Measurements from ENCODE around the gene TSNAX.
"Not testable (repeated sequence)": the region's sequence is repeated elsewhere in the genome, so short reads cannot be mapped to it uniquely, and the experiment has no call there.

Gene TSNAX

DNA sequence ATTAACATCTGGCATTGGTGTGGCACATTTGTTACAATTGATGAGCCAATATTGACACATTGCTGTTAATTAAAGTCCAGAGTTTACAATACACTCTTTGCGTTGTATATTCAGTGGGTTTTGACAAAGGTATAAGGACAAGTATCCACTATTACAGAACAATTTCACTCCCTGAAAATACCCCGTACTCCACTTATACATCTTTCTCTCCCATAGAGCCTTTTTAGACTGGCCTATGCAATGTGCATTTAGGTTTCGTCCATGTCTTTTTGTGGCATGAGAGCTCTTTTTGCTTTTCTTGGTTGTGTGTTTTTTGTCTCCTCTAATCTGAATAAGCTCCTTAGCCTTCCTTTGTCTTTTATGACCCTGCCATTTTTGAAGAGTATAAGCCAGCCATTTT, 40.6 kb upstream of the TSNAX start:
- TF ChIP-seq, protein P1, sequence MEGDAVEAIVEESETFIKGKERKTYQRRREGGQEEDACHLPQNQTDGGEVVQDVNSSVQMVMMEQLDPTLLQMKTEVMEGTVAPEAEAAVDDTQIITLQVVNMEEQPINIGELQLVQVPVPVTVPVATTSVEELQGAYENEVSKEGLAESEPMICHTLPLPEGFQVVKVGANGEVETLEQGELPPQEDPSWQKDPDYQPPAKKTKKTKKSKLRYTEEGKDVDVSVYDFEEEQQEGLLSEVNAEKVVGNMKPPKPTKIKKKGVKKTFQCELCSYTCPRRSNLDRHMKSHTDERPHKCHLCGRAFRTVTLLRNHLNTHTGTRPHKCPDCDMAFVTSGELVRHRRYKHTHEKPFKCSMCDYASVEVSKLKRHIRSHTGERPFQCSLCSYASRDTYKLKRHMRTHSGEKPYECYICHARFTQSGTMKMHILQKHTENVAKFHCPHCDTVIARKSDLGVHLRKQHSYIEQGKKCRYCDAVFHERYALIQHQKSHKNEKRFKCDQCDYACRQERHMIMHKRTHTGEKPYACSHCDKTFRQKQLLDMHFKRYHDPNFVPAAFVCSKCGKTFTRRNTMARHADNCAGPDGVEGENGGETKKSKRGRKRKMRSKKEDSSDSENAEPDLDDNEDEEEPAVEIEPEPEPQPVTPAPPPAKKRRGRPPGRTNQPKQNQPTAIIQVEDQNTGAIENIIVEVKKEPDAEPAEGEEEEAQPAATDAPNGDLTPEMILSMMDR (IDR thresholded peaks at IDR 0.05; ENCODE audit: borderline replicate concordance, insufficient read depth, low read depth, low read length): no peak
- H3K4me3 ChIP-seq (ENCODE audit: low read depth, low read length): no peak overlapping the region

DNA sequence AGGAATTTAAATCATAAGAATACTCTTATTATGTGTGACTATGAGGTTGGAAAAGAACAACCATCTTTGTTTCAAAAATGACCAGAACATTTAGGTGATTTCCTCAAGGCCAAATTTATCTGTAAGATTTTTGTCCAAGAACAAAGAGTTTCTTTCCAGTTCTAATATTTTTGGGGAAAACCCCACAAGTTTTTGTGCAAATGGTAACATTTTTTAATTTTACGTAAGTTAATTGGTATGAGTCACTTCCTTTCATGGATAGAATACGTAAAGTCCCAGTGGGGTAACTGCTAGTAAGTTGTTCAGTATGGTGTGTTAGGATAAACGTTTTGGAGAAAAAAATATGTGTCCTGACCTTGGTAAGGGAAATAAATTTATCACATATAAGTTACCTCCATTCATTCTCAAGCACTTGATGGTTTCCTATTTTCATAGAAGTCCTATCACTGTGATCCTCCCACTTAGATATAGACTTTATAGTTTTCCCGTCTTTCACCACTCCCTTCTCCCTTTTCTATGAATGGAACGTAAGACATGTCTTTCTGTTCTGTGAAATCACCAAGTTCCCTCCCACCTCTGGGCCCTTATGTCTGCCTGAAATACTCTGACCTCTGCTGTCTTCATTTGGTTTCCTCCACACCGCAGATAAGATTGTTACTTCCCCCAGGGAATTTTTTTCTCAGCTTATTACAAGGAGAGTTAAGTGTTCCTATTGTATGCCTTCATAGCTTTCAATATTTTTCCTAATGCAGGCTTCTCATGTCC, 34.9 kb upstream of the TSNAX start:
- TF ChIP-seq, protein P1 (IDR thresholded peaks at IDR 0.05; ENCODE audit: borderline replicate concordance, insufficient read depth, low read depth, low read length): no peak
- no peak overlapping the region for H3K4me3 ChIP-seq (ENCODE audit: low read depth, low read length)

GRCh38 chr1:231494439-231495110, 33.9 kb upstream of the TSNAX start:
- H3K4me3 ChIP-seq (ENCODE audit: low read depth, low read length): no peak overlapping the region
- TF ChIP-seq, protein P1 (IDR thresholded peaks at IDR 0.05; ENCODE audit: borderline replicate concordance, insufficient read depth, low read depth, low read length): no peak

GRCh38 chr1:231497629-231498152, 30.8 kb upstream of the TSNAX start:
- H3K4me3 ChIP-seq (ENCODE audit: low read depth, low read length): no peak overlapping the region
- TF ChIP-seq, protein P1 (IDR thresholded peaks at IDR 0.05; ENCODE audit: borderline replicate concordance, insufficient read depth, low read depth, low read length): no peak

DNA sequence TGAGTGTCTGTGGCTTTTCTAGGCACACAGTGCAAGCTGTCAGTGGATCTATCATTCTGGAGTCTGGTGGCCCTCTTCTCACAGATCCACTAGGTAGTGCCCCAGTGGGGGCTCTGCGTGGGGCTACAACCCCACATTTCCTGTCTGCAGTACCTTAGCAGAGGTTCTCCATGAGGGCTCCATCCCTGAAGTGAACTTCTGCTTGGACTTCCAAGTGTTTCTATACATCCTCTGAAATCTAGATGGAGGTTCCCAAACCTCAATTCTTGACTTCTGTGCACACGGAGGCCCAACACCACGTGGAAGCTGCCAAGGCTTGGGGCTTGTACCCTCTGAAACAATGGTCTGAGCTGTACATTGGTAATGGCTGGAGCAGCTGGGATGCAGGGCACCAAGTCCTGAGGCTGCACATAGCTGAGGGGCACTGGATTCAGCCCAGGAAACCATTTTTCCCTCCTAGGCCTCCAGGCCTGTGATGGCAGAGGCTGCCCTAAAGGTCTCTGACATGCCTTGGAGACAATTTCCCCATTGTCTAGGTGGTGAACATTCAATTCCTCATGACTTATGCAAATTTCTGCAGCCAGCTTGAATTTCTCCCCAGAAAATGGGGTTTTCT, 29.2 kb upstream of the TSNAX start:
- H3K4me3 ChIP-seq (ENCODE audit: low read depth, low read length): no peak overlapping the region
- TF ChIP-seq, protein P1 (IDR thresholded peaks at IDR 0.05; ENCODE audit: borderline replicate concordance, insufficient read depth, low read depth, low read length): no peak

GRCh38 chr1:231500666-231501065, 27.8 kb upstream of the TSNAX start:
- TF ChIP-seq, protein P1 (IDR thresholded peaks at IDR 0.05; ENCODE audit: borderline replicate concordance, insufficient read depth, low read depth, low read length): no peak
- no peak overlapping the region for H3K4me3 ChIP-seq (ENCODE audit: low read depth, low read length)

DNA sequence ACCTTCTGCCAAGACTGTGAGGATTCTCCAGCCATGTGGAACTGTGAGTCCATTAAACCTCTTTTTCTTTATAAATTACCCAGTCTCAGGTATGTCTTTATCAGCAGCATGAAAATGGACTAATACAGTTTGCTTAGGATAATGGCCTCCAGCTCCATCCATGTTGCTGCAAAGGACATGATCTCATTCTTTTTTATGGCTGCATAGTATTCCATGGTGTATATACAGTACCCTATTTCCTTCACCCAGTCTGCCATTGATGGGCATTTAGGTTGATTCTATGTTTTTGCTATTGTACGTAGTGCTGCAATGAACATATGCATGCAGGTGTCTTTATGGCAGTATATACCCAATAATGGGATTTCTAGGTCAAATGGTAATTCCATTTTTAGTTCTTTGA, 25.3 kb upstream of the TSNAX start:
- H3K4me3 ChIP-seq (ENCODE audit: low read depth, low read length): not testable (repeated sequence)
